Measurements from ENCODE around the gene KRT79.

GRCh38 chr12:52796429-52796794 lies 37.7 kb downstream of the KRT79 start:
- TF ChIP-seq YY1 (IDR thresholded peaks at IDR 0.05; ENCODE audit: insufficient read depth, insufficient read length) (no peak), SUZ12 (IDR thresholded peaks at IDR 0.05; ENCODE audit: extremely low read depth, insufficient read depth, insufficient read length) (no peak), ZNF274 (IDR thresholded peaks at IDR 0.05; ENCODE audit: low read depth, low read length) (no peak)
